NCI-H2227 (cell line): ENCODE measurements around the gene WDR49.

Experiments
- DNase-seq: peaks from one replicate; lab custom pipeline; 2025; ENCODE audit not compliant: unreplicated experiment; lab: John Stamatoyannopoulos, UW

Gene WDR49

GRCh38 chr3:167653760-167654159 lies at the start of gene WDR49:
TSS of gene WDR49 (minus strand) at chr3:167653942. CDS start at chr3:167653425, 517 bp downstream.
- DNase-seq, result no peak

- DNase-seq, result no peak
Measured at GRCh38 chr3:167700926-167701325, 47.2 kb upstream of the WDR49 start.

GRCh38 chr3:167700046-167700445 lies 46.3 kb upstream of the WDR49 start:
- DNase-seq, result no peak

- DNase-seq, result no peak
Measured at GRCh38 chr3:167694121-167694520, 40.4 kb upstream of the WDR49 start.

- DNase-seq, result no peak
Measured at GRCh38 chr3:167691366-167691765, 37.6 kb upstream of the WDR49 start.

GRCh38 chr3:167684388-167684993 lies 30.7 kb upstream of the WDR49 start:
- DNase-seq, result peak; percentile 73

GRCh38 chr3:167679526-167679925 lies 25.8 kb upstream of the WDR49 start:
- no peak for DNase-seq

GRCh38 chr3:167675848-167676247 lies 22.1 kb upstream of the WDR49 start:
- no peak for DNase-seq

- DNase-seq, result no peak
Measured at GRCh38 chr3:167673221-167673620, 19.5 kb upstream of the WDR49 start.

GRCh38 chr3:167671878-167672427 lies 18.2 kb upstream of the WDR49 start:
- no peak for DNase-seq

- no peak for DNase-seq
Measured at GRCh38 chr3:167669699-167670098, 16.0 kb upstream of the WDR49 start.

- no peak for DNase-seq
Measured at GRCh38 chr3:167668651-167669050, 14.9 kb upstream of the WDR49 start.

GRCh38 chr3:167666563-167666962 lies 12.8 kb upstream of the WDR49 start:
- DNase-seq, result no peak

GRCh38 chr3:167662919-167663400 lies 9.2 kb upstream of the WDR49 start:
- no peak for DNase-seq

GRCh38 chr3:167657684-167658225 lies 4.0 kb upstream of the WDR49 start:
- DNase-seq, result no peak

- no peak for DNase-seq
Measured at GRCh38 chr3:167656821-167657220, 3.1 kb upstream of the WDR49 start.

GRCh38 chr3:167653155-167653554 lies 587 bp downstream of the WDR49 start:
- no peak for DNase-seq

- no peak for DNase-seq
Measured at GRCh38 chr3:167651826-167652225, 1.9 kb downstream of the WDR49 start.

GRCh38 chr3:167650459-167650858 lies 3.3 kb downstream of the WDR49 start:
- no peak for DNase-seq

GRCh38 chr3:167649746-167650145 lies 4.0 kb downstream of the WDR49 start:
- DNase-seq, result no peak

GRCh38 chr3:167644611-167645010 lies 9.1 kb downstream of the WDR49 start:
- DNase-seq, result no peak

GRCh38 chr3:167631471-167631870 lies 22.3 kb downstream of the WDR49 start:
- DNase-seq, result no peak

- DNase-seq, result no peak
Measured at GRCh38 chr3:167626490-167626889, 27.3 kb downstream of the WDR49 start.
